Lower leg skin (tissue), 3 donors: ENCODE data around the gene PNLDC1.

Source experiments
- POLR2A ChIP-seq, 2 donors: fragments of 450-650 bp; IDR thresholded peaks; one replicate each; pipeline ENCODE4 v1.6.1; 2016 to 2017; ENCODE audit warnings: antibody characterized with exemption in 2 of 2, mild to moderate bottlenecking in 1 of 2, moderate library complexity in 1 of 2
- TF ChIP-seq, protein P1 (sequence below), 3 donors: fragments of 450-650 bp; IDR thresholded peaks; one replicate each; pipeline ENCODE4 v1.5.1; 2016; ENCODE audit warnings: antibody characterized with exemption in 3 of 3, mild to moderate bottlenecking in 3 of 3, moderate library complexity in 2 of 3

DNA sequence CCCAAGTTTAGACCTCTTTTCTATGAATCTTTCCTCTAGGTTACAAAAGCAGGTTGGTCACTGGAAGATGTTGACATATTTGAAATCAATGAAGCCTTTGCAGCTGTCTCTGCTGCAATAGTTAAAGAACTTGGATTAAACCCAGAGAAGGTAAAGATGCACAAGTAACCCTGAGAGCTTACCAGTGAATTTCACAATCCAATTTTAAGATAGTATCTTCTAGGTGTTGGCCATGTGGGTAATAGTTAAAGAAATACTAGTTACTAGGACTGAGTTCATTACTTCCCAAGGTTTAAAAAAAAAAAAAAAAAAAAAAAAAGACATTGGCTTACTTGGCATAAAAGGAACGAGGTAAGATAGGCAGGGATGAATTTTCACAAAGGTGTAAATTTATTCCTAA, 21.9 kb upstream of the PNLDC1 start:
- TF ChIP-seq, protein P1, sequence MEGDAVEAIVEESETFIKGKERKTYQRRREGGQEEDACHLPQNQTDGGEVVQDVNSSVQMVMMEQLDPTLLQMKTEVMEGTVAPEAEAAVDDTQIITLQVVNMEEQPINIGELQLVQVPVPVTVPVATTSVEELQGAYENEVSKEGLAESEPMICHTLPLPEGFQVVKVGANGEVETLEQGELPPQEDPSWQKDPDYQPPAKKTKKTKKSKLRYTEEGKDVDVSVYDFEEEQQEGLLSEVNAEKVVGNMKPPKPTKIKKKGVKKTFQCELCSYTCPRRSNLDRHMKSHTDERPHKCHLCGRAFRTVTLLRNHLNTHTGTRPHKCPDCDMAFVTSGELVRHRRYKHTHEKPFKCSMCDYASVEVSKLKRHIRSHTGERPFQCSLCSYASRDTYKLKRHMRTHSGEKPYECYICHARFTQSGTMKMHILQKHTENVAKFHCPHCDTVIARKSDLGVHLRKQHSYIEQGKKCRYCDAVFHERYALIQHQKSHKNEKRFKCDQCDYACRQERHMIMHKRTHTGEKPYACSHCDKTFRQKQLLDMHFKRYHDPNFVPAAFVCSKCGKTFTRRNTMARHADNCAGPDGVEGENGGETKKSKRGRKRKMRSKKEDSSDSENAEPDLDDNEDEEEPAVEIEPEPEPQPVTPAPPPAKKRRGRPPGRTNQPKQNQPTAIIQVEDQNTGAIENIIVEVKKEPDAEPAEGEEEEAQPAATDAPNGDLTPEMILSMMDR (IDR thresholded peaks at IDR 0.05), result no peak
- no peak for TF ChIP-seq POLR2A (IDR thresholded peaks at IDR 0.05)
